ENCODE data around the gene FAM174B.

The FAM174B gene

GRCh38 chr15:92667970-92668485 lies 12.5 kb upstream of the FAM174B start:
- no peak for TF ChIP-seq MAX (IDR thresholded peaks at IDR 0.05; ENCODE audit: low read depth, low read length)
- no peak for TF ChIP-seq POLR2A (IDR thresholded peaks at IDR 0.05; ENCODE audit: extremely low read depth, insufficient read length)
- TF ChIP-seq MYC (IDR thresholded peaks at IDR 0.05; ENCODE audit: low read depth, low read length), result no peak
- TF ChIP-seq CTCF (IDR thresholded peaks at IDR 0.05; ENCODE audit: low read depth, low read length), result no peak
- no peak overlapping the region for H3K4me3 ChIP-seq (ENCODE audit: low read depth, low read length)
- no peak for DNase-seq (ENCODE audit: low read depth)

GRCh38 chr15:92667287-92667904 lies 11.8 kb upstream of the FAM174B start:
- H3K4me3 ChIP-seq (ENCODE audit: low read depth, low read length), result no peak overlapping the region
- DNase-seq (ENCODE audit: low read depth), result no peak
- TF ChIP-seq CTCF (IDR thresholded peaks at IDR 0.05; ENCODE audit: low read depth, low read length), result no peak
- TF ChIP-seq POLR2A (IDR thresholded peaks at IDR 0.05; ENCODE audit: extremely low read depth, insufficient read length), result no peak
- TF ChIP-seq MYC (IDR thresholded peaks at IDR 0.05; ENCODE audit: low read depth, low read length), result no peak
- TF ChIP-seq MAX (IDR thresholded peaks at IDR 0.05; ENCODE audit: low read depth, low read length), result no peak

- no peak overlapping the region for H3K4me3 ChIP-seq (ENCODE audit: low read depth, low read length)
- DNase-seq (ENCODE audit: low read depth), result no peak
- TF ChIP-seq CTCF (IDR thresholded peaks at IDR 0.05; ENCODE audit: low read depth, low read length) (no peak), MAX (IDR thresholded peaks at IDR 0.05; ENCODE audit: low read depth, low read length) (no peak), MYC (IDR thresholded peaks at IDR 0.05; ENCODE audit: low read depth, low read length) (no peak), POLR2A (IDR thresholded peaks at IDR 0.05; ENCODE audit: extremely low read depth, insufficient read length) (no peak)
These were observed 11.2 kb upstream of the FAM174B start for GRCh38 chr15:92666780-92667179.

GRCh38 chr15:92665100-92665555 lies 9.6 kb upstream of the FAM174B start:
- no peak for DNase-seq (ENCODE audit: low read depth)
- no peak overlapping the region for H3K4me3 ChIP-seq (ENCODE audit: low read depth, low read length)
- TF ChIP-seq POLR2A (IDR thresholded peaks at IDR 0.05; ENCODE audit: extremely low read depth, insufficient read length) (no peak), CTCF (IDR thresholded peaks at IDR 0.05; ENCODE audit: low read depth, low read length) (no peak), MAX (IDR thresholded peaks at IDR 0.05; ENCODE audit: low read depth, low read length) (no peak), MYC (IDR thresholded peaks at IDR 0.05; ENCODE audit: low read depth, low read length) (no peak)

- TF ChIP-seq POLR2A (IDR thresholded peaks at IDR 0.05; ENCODE audit: extremely low read depth, insufficient read length) (no peak), CTCF (IDR thresholded peaks at IDR 0.05; ENCODE audit: low read depth, low read length) (no peak), MAX (IDR thresholded peaks at IDR 0.05; ENCODE audit: low read depth, low read length) (no peak), MYC (IDR thresholded peaks at IDR 0.05; ENCODE audit: low read depth, low read length) (no peak)
These were observed 8.8 kb upstream of the FAM174B start for GRCh38 chr15:92664178-92664900.

More at GRCh38 chr15:92664178-92664900, 8.8 kb upstream of the FAM174B start:
- DNase-seq (ENCODE audit: low read depth), result no peak
- H3K4me3 ChIP-seq (ENCODE audit: low read depth, low read length), result no peak overlapping the region

Measured in NB4 (cell line).